T-helper 1 cell treated with Interleukin-12 subunit alpha and Interleukin-12 subunit beta and Interleukin-4 antibody, amounts not matched to agents 30 ng/mL and 1 ng/mL, for 36 hours (primary cell): ENCODE data around the gene CECR2. TPM values are rescaled to one million over a fixed set of nuclear protein-coding genes. Genes with fewer than 3 reads are reported as not detected.

ENCODE experiments used
- intact Hi-C: fragments of 100-400 bp; cut with micrococcal nuclease; formaldehyde crosslinking; loops from one replicate; pipeline ENCODE4 v1.15.1; 2024
- total RNA-seq: library from RNA; stranded (reverse); gene quantifications from 2 replicates; pipeline ENCODE4 v1.2.3, GENCODE V29; 2022

The CECR2 gene
- 0.20 and 0.42 TPM in 2 replicates for total RNA-seq

GRCh38 chr22:17369439-17370025 lies at the start of gene CECR2:
Gene CECR2, plus strand, starts transcription at chr22:17369460. Its CDS starts 324 bp downstream, at chr22:17369784.
- intact Hi-C loops = loop anchor here (1.0 to 2.0 kb wide), 3 partner anchors 89 to 283 kb away; no protein-coding TSS in a partner anchor

GRCh38 chr22:17319546-17319945 lies 49.7 kb upstream of the CECR2 start:
- intact Hi-C loops = no loop called here

- intact Hi-C loops = no loop called here
Observed at GRCh38 chr22:17322511-17322910, 46.7 kb upstream of the CECR2 start.

- intact Hi-C loops = no loop called here
Observed at GRCh38 chr22:17331690-17332089, 37.6 kb upstream of the CECR2 start.

- intact Hi-C loops = no loop called here
Observed at GRCh38 chr22:17332109-17332800, 37.0 kb upstream of the CECR2 start.

- intact Hi-C loops = no loop called here
Observed at GRCh38 chr22:17334059-17334458, 35.2 kb upstream of the CECR2 start.

- intact Hi-C loops = no loop called here
Observed at GRCh38 chr22:17334983-17335382, 34.3 kb upstream of the CECR2 start.

GRCh38 chr22:17336061-17336460 lies 33.2 kb upstream of the CECR2 start:
- intact Hi-C loops = no loop called here

- intact Hi-C loops = no loop called here
Observed at GRCh38 chr22:17337639-17338038, 31.6 kb upstream of the CECR2 start.

GRCh38 chr22:17339095-17339693 lies 30.1 kb upstream of the CECR2 start:
- intact Hi-C loops = no loop called here

- intact Hi-C loops = no loop called here
Observed at GRCh38 chr22:17342361-17342760, 26.9 kb upstream of the CECR2 start.

GRCh38 chr22:17343766-17344165 lies 25.5 kb upstream of the CECR2 start:
- intact Hi-C loops = no loop called here

- intact Hi-C loops = no loop called here
Observed at GRCh38 chr22:17346578-17346977, 22.7 kb upstream of the CECR2 start.

GRCh38 chr22:17347724-17348123 lies 21.5 kb upstream of the CECR2 start:
- intact Hi-C loops = loop anchor here (1.0 kb wide), 2 partner anchors 130 to 176 kb away; no protein-coding TSS in a partner anchor

- intact Hi-C loops = loop anchor here (1.0 kb wide), 2 partner anchors 131 to 177 kb away; no protein-coding TSS in a partner anchor
Observed at GRCh38 chr22:17348464-17349103, 20.7 kb upstream of the CECR2 start.

- intact Hi-C loops = no loop called here
Observed at GRCh38 chr22:17349172-17349571, 20.1 kb upstream of the CECR2 start.

GRCh38 chr22:17350292-17350691 lies 19.0 kb upstream of the CECR2 start:
- intact Hi-C loops = no loop called here

GRCh38 chr22:17352798-17353197 lies 16.5 kb upstream of the CECR2 start:
- intact Hi-C loops = no loop called here

- intact Hi-C loops = no loop called here
Observed at GRCh38 chr22:17357688-17358087, 11.6 kb upstream of the CECR2 start.

GRCh38 chr22:17358415-17358814 lies 10.8 kb upstream of the CECR2 start:
- intact Hi-C loops = no loop called here

- intact Hi-C loops = no loop called here
Observed at GRCh38 chr22:17359501-17359900, 9.8 kb upstream of the CECR2 start.

GRCh38 chr22:17366329-17366728 lies 2.9 kb upstream of the CECR2 start:
- intact Hi-C loops = no loop called here
